Measurements from ENCODE around the gene SLC30A1.
"Not testable (repeated sequence)": the region's sequence is repeated elsewhere in the genome, so short reads cannot be mapped to it uniquely, and the experiment has no call there.

SLC30A1 gene, protein sequence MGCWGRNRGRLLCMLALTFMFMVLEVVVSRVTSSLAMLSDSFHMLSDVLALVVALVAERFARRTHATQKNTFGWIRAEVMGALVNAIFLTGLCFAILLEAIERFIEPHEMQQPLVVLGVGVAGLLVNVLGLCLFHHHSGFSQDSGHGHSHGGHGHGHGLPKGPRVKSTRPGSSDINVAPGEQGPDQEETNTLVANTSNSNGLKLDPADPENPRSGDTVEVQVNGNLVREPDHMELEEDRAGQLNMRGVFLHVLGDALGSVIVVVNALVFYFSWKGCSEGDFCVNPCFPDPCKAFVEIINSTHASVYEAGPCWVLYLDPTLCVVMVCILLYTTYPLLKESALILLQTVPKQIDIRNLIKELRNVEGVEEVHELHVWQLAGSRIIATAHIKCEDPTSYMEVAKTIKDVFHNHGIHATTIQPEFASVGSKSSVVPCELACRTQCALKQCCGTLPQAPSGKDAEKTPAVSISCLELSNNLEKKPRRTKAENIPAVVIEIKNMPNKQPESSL

DNA sequence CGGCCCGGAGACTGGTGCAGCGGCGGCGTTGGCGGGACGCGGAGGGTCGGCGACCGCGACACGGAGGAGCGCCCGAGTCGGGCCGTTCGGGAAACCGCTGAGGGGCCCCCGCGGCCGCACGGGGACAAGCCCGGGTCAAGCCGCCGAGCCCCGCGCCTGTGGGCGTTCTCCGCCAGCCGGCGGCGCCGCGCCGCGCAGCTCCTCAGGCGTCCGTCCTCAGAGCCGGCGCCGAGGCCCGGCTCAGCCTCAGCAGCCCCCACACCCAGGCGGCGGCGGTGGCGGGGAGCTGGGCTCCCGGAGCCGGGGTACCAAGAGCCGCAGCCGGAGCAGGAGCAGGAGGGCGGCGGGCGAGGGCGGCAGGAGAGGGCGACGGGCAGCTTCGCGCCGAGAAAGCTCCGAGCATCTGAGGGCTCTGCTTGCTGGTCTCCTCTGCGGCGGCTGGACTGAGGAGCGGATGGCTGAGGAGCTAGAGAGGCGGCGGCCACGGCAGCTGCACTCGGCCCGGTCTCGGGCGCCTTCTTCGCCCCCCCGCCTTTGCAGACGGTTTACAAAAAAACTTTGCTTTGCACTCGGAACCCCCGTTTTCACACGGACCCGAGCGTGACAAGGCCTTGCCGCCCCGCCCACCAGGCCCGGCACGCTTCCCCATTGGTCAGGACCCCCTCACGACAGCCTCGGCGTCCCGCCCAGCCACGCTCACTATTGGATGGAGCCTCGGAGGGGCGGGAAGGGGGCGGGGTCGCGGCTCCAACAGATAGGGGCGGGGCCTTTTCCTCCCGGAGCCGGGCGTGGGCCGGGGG lies at the start of gene SLC30A1:
SLC30A1 (minus strand) TSS at position 522 of the 800 bp plus-strand sequence. CDS start 549 bp downstream, outside the sequence.
- DNase-seq, result peak; percentile 100

DNA sequence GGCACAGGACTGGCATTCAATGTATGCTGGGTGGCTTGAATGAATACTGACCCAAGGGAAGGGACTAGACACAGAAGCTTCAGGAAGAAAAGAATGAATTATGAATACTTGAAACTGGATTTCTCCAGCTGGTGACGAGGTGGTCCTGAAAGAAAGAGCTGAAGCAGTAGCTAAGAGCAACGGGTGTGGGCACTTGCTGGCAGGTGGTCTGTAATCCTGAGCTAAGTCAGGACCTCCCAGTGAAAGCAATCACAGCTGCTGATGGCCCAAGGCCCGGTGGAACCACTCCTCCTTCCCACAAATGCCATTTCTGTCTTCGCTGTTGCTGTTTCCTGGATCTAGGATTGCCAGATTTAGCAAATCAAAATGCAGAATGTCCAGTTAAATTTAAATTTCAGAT lies 49.5 kb upstream of the SLC30A1 start:
- DNase-seq, result no peak

DNA sequence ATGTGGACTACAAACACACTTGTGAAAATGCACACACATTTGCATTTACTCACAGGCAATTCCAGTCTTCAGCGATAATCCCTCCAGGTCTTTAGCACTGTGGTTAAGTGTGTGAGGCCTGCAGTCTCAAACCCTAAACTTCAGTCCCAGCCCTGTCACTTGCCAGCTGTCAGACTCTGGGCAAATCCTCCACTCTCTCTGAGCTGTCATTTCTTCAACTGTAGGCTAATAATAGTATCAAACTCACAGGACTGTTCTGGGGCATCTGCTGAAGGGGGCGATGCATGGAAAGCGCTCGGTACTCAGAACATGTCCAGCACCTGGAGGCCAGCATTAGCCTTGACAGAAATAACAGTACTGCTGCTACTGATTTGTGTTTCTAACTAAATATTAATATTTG lies 48.3 kb upstream of the SLC30A1 start:
- no peak for DNase-seq

DNA sequence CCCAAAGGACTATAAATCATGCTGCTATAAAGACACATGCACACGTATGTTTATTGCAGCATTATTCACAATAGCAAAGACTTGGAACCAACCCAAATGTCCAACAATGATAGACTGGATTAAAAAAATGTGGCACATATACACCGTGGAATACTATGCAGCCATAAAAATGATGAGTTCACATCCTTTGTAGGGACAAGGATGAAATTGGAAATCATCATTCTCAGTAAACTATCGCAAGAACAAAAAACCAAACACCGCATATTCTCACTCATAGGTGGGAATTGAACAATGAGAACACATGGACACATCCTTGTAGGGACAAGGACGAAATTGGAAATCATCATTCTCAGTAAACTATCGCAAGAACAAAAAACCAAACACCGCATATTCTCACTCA lies 46.9 kb upstream of the SLC30A1 start:
- DNase-seq, result not testable (repeated sequence)

DNA sequence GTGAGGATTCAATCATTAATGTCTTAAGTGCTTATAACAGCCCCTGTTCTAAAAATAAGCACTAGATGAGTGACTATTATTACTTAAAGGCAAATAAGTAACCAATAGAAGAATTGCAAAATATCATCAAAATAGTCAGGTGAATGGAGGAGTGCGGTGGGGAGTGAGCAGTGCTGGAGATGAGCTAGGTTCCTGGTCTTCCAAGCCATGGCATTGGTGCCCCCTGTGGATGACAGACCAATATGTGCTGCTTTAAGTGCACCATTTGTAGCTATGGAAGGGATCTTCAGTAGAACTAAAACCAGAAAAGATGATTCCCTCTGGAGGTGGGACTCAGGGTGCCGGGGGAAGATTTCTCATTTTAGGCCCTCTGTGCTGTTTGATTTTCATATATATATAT lies 46.1 kb upstream of the SLC30A1 start:
- DNase-seq, result no peak

DNA sequence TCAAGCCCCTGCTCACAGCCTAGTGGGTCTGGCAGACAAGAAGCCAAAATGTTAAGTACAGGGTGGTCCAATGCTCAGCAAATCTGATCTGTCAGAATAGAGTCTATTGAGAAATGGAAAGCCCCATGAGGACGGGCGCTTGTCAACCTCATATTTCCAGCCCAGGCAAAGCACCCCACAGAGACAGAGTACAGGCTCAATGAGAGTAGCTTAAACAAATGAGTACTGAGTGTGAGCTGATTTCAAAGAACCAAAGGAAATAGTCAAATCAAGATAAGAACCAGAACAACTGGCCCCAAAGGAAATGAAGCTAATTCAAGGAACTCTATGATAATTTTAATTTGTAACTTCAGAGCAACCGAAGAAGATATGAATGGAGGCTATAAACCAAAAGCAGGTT lies 44.6 kb upstream of the SLC30A1 start:
- no peak for DNase-seq

DNA sequence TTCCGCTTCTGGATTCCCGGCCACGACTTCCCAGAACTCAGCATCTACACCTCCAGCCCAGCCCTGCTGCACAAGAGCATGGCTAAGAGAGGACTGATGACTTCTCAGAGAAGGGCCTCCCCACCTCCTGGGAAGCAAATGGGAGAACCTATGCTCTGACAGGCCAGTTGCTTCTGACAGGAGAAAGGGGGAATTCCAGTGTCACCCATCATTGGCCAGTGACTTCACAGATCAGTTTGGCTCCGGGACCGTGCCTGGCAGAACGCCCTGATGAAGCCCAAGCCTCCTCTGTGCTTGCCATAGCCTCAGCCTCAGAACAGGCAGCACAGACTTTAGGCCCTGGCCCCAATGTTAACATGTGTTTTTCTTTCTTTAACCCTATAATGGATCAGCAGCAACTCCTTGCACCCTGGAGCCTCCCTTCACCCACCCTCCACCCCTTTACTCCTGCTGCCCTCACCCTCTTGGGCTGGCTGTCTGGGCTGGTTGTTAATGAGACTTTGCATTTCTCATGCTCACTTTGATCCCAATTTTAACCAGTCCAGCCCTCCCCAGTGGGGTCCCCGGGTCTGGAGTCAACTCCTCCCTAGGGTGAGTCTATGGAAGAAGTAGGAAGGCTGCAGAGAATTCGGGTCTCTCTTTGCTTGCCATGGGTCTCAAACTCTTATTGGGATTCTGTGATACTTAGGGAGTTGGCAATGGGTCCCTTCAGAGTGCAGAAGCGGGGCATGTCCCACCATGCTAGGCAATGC lies 42.7 kb upstream of the SLC30A1 start:
- DNase-seq, result no peak

DNA sequence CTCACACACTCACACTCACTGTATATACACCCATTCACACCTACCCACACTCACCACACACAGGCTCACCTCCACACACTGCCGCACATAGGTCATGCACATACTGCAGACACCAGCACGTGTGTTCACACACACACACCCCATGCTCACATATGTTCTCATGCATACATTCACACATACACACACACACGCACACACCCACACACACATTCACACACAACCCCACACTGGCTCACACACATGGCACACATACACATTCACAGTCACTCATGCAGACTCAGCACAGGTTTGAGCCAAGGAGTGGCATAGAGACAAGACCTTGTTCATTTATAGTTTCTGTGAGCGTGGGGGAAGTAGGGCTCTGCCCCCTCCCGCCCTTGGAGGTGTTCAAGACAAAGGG lies 41.1 kb upstream of the SLC30A1 start:
- no peak for DNase-seq

DNA sequence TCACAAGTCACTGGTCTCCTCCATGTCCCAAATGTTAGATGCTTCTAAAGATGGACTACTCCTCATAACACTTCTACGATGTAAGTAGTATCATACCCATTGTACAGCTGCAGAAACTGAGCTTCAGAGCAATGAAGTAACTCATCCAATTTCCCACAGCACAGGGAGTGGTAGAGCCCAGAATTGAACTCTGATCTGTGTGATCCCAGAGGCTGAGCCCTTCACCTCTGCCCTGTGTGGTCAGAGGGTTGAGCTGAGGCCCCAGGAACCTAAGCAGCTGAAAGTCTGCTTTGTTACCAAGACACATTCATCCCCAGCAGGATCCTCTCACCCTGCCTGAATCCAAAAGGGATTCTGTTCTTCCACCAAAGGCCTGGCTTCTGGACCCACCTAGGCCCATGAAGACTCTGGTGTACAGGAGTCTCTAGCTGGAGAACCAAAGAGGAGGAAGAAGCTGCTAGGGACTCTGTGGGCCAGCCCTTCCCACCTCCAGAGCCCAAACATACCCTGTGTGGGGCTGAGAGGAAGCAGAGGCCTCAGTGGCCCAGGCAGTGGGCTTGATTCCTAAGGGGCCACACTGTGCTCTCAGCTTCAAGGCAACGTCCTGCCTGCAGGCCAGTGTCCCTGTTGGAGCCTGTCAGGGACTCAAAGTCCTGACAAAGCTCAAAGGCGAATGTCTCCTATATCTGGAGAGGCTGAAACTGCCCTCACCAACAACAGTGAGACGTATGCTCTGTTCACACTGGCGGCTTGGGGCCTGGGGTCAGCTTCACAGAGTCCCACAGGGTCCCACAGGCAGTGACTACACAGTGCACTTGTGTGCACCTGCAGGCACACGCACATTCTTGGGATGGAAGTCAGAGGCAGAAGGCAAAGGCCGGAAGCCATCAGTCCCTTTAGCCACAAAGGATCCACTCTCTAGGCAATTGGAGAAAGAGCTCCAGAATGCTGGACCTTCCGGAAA lies 40.4 kb upstream of the SLC30A1 start:
- no peak for DNase-seq

DNA sequence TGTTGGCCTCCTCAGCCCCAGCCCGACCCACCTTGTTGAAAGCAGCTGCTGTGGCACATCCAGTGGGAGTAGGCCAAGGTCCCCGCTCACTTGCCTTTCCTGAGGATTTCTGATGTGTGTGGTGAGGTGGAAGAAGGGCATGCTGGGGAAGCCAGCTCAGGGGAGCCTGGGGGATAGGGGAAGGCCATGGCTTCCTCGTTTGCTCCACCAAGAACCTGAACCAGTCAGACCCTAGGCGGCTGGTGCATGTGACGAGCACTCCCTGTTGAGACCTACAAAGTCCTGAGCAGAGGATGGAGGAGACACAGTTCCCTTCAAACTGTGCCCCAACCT lies 38.0 kb upstream of the SLC30A1 start:
- no peak for DNase-seq

DNA sequence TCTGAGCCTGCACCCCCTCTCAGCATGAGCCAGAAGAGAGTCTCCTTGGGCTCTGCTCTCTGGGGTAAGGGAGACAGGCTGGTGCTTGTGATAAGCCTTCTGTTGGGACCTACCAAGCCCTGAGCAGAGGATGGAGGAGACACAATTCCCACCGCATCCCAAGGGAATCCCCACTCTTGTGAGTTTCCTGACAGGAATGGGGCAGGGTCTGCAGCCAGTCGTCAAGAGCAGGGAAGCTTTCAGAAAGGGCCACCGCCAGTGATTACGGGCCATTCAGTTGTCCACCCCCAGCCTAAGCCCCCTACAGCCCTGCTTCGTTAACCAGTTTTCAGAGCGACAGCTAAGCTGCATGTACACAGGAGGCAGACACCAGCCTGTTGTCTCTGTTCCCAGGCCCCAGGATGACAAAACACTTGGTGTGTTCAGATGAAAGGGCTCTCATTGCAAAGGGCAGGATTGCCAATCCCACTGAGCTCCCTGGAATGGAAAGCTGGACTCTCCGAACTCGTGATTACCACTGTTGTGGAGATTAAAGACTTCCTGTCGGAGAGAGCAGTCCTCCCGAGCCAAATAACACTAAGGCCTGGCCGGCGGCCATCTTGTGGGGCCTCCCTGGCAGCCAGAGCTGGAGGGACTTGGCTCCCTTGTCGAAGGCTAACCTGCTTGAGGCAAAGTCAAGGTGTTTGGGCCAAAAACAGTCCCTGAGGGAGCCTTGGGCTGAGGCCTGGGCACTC lies 37.4 kb upstream of the SLC30A1 start:
- DNase-seq, result no peak

DNA sequence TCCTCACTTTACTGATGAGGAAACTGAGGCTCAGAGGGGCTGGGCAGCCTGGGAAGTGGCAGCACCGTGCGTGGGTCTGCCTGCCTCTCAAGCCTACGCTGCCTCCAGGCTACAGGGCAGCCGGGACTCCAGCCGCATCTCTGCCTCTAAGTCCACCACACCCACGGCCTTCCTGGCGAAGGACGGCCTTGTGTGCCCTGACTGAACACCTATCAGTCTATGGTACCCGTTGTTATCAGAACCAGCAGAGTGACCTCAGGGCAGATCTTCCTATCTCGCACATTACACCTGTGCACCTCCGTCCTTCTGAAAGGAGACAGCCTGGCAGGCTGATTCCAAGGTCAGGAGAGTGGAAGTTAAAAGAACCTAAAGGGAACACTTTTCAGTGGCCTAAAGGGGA lies 35.7 kb upstream of the SLC30A1 start:
- no peak for DNase-seq

DNA sequence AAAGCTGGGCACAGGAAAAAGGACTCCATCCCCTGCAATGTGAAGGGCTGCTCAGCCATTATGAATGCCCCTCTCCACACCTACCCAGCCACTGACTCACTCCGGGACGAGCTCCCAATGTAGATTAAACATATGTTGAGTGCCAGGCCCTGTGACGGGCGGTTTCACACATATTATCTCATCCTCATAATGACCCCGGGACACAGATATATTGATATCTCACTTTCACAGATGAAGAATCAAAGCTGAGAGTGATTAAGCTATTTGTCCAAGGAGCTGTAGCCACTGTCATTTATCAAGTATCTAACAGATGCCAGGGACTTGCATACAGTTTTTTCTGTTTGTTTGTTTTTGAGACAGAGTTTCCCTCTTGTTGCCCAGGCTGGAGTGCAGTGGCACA lies 35.0 kb upstream of the SLC30A1 start:
- no peak for DNase-seq

DNA sequence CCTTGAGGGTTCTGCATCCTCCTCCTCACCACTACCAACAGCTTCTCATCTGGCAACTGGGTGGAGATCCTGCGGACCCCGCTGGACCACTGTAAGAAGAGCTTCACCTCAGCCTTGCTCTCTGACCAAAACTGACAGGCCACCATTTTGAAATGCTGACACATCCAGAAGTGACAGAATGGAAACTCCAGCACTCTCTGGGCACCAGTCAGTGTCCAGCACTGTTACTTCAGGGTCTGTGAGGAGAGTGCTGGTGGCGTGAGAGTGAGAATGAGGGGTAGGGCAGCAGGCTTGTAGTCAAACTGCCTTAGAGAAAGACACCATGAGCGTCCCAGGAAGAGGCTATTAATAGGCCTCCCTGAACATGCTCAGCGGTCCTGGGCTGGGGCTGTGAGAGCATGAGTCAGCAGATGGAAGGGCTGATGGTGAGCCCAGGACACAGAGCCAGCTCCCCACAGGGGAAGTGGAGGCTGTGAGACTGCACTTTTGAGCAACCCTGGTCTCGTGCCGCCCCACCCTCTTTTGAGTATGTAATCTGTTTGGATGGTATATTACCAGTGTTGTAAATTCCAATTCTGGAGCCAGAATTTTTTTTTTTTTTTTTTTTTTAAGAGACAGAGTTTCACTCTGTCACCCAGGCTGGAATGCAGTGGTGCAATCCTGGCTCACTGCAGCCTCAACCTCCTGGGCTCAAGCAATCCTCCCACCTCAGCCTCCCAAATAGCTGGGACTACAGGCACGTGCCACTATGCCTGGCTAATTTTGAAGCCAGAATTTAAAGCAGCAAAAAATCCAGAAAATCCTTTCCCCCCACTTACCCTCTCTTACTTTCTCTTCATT lies 34.4 kb upstream of the SLC30A1 start:
- no peak for DNase-seq

DNA sequence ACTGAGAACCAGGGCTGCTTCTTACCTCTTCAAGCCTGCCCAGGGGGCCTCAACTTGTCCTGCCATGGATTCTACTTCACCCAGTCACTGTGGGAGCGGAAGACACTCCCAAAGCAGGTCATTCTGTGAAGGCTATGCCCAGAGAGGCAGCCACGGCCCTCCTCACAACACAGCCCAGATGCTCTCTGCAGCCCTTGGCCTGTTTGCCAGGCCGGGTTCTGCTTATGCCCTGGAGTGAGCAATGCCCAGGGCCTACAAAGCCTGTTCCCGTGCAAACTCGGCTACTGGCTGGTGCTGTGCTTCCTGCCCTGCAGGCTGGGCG lies 33.8 kb upstream of the SLC30A1 start:
- no peak for DNase-seq

DNA sequence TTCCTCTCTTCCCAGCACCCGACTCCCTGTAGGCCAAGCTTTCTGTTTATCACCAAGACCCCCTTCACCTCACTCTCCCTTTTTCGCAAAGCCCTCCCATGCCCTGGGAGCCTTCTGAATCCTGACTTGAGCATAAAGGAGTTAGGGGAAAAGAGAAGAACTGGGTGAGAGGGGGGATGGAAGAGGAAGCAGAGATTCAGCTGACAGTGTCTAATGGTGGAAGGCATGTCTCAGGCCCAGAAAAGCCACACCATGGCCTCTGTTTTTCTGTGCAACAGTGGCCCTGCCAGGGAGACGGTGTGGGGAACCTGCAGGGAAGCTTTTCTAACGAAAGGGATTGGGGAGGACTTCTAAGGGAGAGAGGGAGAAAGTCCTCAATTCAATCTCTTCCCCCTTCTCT lies 32.9 kb upstream of the SLC30A1 start:
- no peak for DNase-seq

DNA sequence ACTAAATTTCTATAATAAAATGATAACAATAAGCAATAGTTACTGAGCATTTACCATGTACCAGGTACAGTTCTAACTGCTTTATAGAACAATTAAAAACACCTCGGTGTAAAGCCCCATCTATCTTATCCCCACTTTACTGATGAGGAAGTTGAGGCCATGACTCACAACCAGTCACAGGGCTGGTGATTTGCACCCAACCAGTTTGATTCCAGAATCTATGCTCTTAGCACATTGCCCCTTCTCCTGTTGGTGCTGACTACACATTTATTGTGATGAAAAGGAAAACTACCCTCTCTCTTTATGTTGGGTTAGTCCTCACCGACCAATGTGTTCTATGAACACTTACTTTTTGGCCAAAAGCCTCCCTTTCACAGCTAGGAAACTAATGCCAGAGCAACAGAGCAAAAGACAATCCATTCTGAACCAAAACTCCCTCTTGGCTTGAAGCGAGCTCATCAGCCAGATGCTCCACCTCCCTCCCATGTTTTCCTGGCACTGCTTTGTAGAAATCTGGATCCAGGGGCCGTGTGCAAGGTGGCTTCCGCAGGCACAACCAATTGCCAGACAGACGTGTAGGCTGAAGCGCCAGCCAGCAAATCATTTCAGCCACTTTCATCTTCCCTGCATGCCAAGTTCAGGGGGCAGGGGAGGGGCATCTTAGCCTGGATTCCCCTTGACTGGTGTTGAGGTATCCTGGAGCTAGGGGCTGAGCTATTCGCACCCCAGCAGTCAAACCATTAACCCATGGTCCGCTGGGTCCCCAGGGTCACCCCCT lies 32.0 kb upstream of the SLC30A1 start:
- no peak for DNase-seq

DNA sequence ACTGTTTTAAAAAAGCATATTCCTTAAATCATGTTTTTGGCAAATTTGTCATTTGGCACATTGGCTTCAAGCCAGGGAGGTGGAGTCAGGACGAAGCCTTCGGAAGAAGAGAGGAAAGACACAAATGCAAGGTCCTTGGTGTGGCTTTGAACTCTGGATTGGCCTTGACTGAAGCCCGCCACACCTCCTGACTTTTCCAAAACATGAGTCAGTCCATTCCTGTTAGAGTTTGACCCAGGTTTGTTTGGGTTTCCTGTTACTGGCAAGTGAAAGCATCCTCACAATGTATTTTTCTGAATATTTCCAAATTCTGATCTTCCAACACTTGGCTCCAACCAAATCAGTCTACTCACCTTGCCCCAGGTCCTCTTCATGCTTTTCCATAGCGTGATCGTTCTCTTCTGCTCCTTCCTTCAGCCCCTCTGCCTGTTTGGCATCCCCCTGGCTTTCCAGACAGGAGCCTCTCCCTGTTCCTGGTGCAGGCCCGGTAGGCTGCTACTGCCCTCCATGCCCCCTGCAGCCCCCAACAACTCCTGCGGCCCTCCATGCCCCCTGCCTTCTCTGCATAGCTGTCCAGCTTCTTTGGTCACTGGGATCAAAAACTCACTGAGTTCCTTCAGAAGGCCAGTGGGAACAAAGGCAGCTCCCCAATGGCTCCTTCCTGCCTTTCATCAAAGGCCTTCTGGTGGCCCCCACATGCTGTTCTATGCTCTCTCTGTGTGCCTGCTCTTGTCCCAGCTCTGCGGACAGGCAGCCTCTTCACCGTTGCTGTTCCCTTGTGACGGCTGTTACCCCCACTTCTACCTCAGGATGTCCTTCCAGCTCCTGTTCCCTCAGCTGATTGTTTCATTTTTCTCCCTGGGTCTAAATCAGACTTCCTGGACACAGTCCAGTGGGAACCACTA lies 30.4 kb upstream of the SLC30A1 start:
- no peak for DNase-seq
